HFF-Myc (cell line): Measurements from ENCODE around the gene NCOA3.

Source experiments
- DNase-seq: peaks from one replicate; pipeline ENCODE4 v3.0.0-alpha.2; 2011; ENCODE audit warnings: low read depth; ENCODE audit errors: extremely low read depth
- H3K4me3 ChIP-seq: replicated peaks from 2 replicates; pipeline ENCODE4 v1.5.1; 2011; ENCODE audit warnings: low read depth, mild to moderate bottlenecking, control low read depth, low read length
- CTCF ChIP-seq: IDR thresholded peaks from 2 replicates; pipeline ENCODE4 v1.5.1; 2012; ENCODE audit warnings: mild to moderate bottlenecking, low read depth, low read length, control low read depth; ENCODE audit errors: missing control alignments

NCOA3 gene

GRCh38 chr20:47501482-47502270 is at the start of gene NCOA3:
Gene NCOA3 (plus strand): TSS chr20:47501887. CDS start chr20:47622248, 120,361 bp downstream.
- H3K4me3 ChIP-seq: peak within 1 kb of the TSS; percentile 73
- peak; percentile 81 for DNase-seq
- peak; percentile 9 for TF ChIP-seq CTCF

GRCh38 chr20:47452736-47453161 is 48.9 kb upstream of the NCOA3 start:
- no peak for TF ChIP-seq CTCF
- DNase-seq: no peak
- no peak overlapping the region for H3K4me3 ChIP-seq

GRCh38 chr20:47453167-47453782 is 48.4 kb upstream of the NCOA3 start:
- no peak for TF ChIP-seq CTCF

GRCh38 chr20:47454298-47455132 is 47.2 kb upstream of the NCOA3 start:
- DNase-seq: no peak
- H3K4me3 ChIP-seq: no peak overlapping the region
- TF ChIP-seq CTCF: no peak

More at GRCh38 chr20:47453167-47453782, 48.4 kb upstream of the NCOA3 start:
- H3K4me3 ChIP-seq: no peak overlapping the region
- peak; percentile 63 for DNase-seq

GRCh38 chr20:47455133-47456040 is 46.3 kb upstream of the NCOA3 start:
- no peak for DNase-seq
- no peak overlapping the region for H3K4me3 ChIP-seq
- TF ChIP-seq CTCF: no peak
